Measurements from ENCODE around the gene ABHD15.
A peak's percentile ranks its signal among the peaks of the same experiment; 100 is the strongest.
"Not testable (repeated sequence)": the region's sequence is repeated elsewhere in the genome, so short reads cannot be mapped to it uniquely, and the experiment has no call there.

The ABHD15 gene

GRCh38 chr17:29568331-29569244, 1.8 kb upstream of the ABHD15 start, which contains the start of gene TP53I13:
Gene TP53I13, plus strand, starts transcription at chr17:29568701. Its CDS starts 58 bp downstream, at chr17:29568759.
- DNase-seq: peak; percentile 93

- DNase-seq: peak; percentile 53
These were observed 905 bp upstream of the ABHD15 start for GRCh38 chr17:29567554-29568330.

DNA sequence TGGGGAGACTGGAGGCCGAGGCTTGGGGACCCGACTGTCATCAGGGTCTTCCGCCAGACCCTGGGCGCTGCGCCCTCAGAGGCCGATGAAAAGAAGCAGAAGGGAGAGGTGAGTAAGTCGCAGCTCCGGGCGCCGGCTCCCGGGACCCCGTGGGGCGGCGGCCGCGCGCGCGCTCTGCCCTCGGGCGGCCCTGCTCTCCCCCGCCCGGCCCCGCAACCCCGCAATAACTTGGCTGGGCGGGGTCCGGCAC, 392 bp upstream of the ABHD15 start:
- DNase-seq: no peak

GRCh38 chr17:29565643-29566472, 979 bp downstream of the ABHD15 start:
- DNase-seq: peak; percentile 30

- no peak for DNase-seq
These were observed 3.0 kb downstream of the ABHD15 start for GRCh38 chr17:29563816-29564215.

DNA sequence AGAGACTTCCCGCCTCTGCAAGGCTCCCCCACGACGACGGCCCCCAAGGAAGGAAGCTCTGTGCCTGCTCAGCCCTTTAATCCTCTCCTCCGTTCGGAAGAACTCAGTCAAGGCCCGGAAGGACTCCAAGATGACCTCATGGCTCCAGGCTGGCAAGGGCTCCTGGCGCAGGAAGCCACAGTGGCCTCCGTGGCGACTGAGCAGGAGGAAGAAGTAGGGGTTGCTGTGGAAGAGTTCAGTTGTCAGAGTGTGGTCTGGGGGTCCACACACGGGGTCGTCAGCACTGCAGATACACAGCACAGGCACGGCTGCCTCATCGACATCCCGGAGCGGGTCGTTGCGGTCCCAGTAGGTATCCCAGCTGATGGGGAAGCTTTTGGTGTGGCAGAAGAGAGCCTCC, 4.2 kb downstream of the ABHD15 start:
- DNase-seq: no peak

GRCh38 chr17:29561554-29562517, 5.0 kb downstream of the ABHD15 start:
- DNase-seq: no peak

DNA sequence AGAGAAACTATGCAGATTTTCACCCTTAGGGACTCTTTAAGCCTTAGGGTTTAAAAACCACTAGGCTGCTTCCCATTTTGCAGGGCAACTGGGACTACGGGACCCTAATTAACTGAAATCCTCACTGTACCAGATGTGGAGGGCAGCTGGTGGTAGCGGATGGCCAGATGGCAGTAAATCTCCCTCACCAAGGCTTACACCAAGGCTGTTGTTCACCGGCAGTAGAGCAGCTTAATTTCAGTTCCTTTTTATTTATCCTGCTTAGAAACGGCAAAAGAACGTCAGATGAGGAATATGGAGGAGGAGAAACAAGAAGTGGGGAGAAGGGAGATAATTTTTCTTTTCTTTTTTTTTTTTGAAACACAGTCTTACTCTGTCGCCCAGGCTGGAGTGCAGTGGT, 6.5 kb downstream of the ABHD15 start:
- DNase-seq: no peak

DNA sequence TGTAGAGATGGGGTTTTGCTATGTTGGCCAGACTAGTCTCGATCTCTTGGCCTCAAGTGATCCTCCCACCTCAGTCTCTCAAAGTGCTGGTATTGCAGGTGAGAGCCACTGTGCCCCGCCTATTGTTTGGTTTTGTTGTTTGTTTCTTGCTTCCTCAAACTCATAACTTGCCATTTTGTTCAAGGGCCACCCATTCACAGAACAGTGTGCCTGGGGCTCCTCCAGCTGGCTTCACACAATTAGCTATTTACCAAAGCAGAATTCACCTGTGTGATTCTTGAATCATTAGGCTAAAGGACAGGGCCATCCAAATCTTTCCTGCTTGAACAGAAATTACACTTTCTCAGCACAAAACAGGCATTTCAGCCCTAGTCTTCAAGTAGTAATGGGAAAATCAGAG, 7.2 kb downstream of the ABHD15 start:
- no peak for DNase-seq

DNA sequence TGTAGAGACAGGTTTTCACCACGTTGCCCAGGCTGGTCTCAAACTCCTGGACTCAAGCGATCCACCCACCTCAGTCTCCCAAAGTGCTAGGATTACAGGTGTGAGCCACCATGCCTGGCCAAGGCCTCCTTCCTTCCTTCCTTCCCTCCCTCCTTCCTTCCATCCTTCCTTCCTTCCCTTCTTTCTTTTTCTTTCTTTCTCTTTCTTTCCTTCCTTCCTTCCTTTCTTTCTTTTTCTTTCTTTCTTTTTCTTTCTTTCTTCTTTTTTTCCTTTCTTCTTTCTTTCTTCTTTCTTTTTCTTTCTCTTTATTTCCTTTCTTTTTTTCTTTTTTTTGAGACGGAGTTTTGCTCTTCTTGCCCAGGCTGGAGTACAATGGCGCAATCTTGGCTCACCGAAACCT, 8.7 kb downstream of the ABHD15 start:
- not testable (repeated sequence) for DNase-seq

GRCh38 chr17:29557739-29558116, 9.1 kb downstream of the ABHD15 start:
- DNase-seq: no peak

DNA sequence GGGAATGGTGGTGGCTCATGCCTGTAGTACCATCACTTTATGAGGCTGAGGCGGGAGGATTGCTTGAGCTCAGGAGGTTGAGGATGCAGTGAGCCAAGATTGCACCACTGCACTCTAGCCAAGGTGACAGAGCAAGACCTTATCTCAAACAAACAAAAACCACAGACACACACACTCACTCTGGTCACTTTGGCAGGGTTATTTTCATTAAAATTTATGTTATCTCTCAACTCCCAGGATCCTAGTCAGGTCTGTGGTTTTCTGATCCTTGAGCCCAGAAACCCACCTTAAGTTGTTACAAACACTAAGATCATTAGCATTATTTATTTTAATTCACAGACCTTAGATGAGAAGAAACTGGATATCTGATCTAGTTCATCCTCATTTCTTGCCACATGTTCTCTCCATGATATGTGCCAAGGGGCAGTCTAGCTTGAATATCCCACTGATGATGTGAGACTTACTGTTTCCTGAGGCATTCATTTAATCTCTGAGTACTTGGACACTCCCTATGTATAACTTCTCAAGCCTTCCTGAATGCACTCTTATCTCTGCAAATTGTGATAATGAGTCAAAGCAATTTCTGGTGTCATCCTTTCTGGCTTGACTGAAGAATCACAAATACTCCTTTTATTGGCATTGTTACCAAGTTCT, 9.6 kb downstream of the ABHD15 start:
- DNase-seq: no peak

GRCh38 chr17:29555840-29556239, 11.0 kb downstream of the ABHD15 start:
- DNase-seq: no peak

GRCh38 chr17:29549177-29549923, 17.5 kb downstream of the ABHD15 start:
- no peak for DNase-seq

- DNase-seq: no peak
These were observed 20.0 kb downstream of the ABHD15 start for GRCh38 chr17:29546830-29547229.

GRCh38 chr17:29546085-29546484, 20.8 kb downstream of the ABHD15 start:
- DNase-seq: no peak

DNA sequence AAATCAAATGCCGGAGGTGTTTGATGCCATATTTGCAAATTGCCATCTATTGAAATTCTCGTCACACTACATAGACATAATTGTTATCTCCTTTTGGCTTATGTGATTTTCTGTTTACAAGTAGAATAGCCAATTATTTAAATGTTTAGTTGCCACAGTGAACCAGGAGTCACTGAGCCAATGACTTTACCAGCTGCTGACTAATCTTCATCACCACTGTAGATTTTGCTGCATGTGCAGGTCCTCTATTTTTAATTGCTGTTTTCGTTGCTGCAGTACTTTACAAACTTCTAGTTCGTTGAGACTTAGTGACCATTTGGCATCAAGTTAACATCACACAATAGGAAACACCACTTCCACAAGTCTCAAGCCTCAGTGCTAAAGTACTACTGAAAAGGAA, 22.8 kb downstream of the ABHD15 start:
- DNase-seq: no peak

- DNase-seq: no peak
These were observed 32.9 kb downstream of the ABHD15 start for GRCh38 chr17:29533976-29534375.

GRCh38 chr17:29526322-29526721, 40.5 kb downstream of the ABHD15 start:
- no peak for DNase-seq

DNA sequence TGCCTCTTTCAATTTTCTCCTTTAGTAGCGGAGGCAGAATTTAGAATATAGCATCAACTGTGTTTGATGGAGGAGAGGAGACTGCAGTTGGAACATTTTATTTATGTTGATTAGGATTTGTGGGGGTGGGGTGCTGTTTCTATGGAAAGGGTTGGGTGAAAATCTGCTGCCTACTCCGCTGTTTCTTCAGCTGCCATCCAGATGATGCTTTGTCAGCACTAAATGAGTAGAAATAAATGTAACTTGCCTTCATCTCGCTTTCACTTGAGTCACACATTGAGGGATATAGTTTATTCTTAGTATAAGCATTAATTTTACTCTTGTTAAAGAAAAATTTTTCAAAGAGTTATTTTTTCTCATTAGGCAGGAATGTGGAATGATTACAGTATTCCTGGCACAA, 42.1 kb downstream of the ABHD15 start:
- DNase-seq: no peak

- DNase-seq: no peak
These were observed 48.5 kb downstream of the ABHD15 start for GRCh38 chr17:29518359-29518758.
